NK-92 (cell line): ENCODE results near the gene KRTAP2-2.
"Not testable (repeated sequence)": the region's sequence is repeated elsewhere in the genome, so short reads cannot be mapped to it uniquely, and the experiment has no call there.

Experiments used
- DNase-seq: peaks from one replicate; lab custom pipeline; 2025; ENCODE audit not compliant: unreplicated experiment; lab: John Stamatoyannopoulos, UW

KRTAP2-2 gene, protein sequence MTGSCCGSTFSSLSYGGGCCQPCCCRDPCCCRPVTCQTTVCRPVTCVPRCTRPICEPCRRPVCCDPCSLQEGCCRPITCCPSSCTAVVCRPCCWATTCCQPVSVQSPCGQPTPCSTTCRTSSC

DNA sequence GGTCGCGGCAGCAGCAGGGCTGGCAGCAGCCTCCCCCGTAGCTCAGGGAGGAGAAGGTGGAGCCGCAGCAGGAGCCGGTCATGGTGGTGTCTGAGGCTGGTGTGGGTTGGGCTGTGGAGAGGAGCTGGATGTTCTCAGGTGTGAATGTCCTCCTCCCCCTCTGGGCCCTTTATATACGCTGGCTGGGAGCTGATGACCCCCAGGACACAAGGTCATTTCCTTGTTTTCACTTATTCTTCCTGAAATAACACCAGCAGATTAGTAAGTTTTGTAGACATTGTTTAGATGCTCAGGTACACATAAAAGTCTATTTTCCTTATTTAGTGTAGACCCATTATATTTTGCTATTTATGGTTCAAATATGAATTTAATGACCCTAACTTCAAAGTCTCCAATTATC, at the start of gene KRTAP2-2:
TSS of gene KRTAP2-2 (minus strand) at position 101 of the 400 bp plus-strand sequence. CDS start at position 82, 19 bp downstream.
- DNase-seq: not testable (repeated sequence)

DNA sequence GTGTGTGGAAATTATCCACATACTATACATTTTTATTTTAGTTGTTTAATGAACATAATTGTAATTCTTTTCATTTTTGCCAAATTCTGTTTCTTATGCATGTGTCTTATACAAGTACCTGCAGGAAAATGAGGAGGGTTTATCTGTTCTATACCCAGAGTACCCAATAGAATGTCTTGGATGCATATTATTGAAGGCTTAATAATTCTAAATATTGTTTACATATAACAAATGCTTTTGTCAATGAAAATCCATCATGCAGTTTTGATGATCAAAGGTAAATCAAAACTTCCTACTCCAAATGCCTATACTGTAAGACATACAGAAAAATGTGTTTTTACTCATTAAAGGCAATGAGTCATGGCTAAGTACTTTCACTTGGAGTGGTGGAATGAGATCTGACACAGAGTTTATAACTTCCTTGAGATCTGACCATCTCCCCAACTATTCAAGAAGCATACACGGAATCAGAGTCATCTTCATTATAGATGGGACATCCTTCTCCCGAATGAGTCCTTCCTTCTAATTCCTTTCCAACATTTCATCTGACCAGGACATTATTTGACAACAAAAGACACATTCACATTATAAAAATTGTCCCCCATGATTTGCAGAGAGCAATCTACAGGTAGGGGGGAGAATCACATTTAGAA, 49.5 kb upstream of the KRTAP2-2 start:
- DNase-seq: not testable (repeated sequence)

DNA sequence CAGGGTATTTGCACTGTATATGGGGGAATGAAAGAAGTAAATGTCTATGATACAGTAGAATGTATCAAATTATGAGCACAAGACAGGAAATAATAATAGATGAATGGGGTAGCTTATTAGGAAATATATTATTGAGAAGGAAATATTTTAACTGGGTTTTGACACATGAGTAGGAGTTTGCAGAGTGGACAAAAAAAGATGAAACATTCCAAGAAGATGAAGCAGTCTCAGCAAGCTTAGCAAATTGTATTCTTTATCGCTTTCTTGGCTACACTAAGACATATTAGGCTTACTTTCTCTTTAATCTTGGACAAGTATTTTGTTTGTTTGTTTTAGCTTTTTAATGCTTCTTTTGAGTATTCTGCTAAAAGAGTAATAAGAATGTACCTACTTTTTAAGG, 48.9 kb upstream of the KRTAP2-2 start:
- no peak for DNase-seq

DNA sequence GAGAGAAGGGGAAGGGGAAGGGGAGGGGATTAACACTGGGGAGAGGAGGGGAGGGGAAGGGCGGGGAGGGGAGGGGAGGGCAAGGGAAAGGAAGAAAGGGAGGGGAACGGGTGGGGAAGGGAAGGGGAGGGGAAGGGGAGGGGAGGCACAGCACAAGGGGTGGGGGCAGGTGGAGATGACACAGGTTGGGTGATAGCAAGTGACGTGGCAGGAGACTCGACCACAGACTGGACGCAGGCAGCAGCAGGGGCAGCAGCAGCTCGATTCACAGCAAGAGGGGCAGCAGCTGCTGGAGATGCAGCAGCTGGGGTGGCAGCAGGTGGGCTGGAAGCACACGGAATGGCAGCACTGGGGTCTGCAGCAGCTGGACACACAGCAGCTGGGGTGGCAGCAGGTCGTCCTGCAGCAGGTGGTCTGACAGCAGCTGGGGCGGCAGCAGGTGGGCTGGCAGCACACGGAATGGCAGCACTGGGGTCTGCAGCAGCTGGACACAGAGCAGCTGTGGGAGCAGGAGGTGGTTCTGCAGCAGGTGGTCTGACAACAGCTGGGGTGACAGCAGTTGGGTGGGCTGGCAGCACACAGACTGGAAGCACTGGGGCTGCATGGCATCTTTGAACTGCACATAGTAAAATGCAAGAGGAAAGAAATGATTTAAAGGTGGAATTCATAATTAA, 46.7 kb upstream of the KRTAP2-2 start, which contains the start of gene KRTAP4-16:
TSS of gene KRTAP4-16 (minus strand) at position 624 of the 674 bp plus-strand sequence. CDS start at position 624, 0 bp downstream.
- DNase-seq: no peak

DNA sequence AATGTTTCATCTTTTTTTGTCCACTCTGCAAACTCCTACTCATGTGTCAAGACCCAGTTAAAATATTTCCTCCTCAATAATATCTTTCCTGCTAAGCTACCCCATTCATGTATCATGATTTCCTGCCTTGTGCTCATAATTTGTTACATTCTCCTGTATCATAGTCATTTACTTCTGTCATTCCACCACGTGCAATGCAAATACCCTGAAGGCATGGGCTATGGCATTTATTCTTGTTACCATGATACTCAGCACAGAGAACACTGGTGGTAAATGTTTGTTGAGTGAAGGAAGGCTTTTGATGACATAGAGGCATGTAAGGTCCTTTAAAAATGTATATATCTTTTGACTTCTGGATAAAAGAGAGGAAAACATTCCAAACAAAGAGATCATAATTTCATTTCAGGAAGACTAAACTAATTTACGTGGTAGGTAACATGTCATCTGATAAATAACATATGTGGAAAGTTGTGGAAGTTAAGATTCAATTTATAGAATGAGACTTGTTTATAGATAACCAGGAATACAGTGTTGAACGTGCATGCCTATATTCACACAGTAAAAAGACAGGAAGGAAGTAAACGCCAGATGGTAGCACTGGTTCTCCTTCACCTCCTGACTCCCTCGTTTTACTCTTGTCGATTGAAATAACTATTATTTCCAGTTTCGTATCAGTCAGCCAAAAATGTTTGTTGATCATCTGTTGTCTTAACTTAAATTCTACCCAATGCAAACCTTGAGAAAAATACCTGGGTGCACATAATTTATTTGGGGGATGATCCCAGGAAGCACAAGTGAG, 44.9 kb upstream of the KRTAP2-2 start:
- not testable (repeated sequence) for DNase-seq

DNA sequence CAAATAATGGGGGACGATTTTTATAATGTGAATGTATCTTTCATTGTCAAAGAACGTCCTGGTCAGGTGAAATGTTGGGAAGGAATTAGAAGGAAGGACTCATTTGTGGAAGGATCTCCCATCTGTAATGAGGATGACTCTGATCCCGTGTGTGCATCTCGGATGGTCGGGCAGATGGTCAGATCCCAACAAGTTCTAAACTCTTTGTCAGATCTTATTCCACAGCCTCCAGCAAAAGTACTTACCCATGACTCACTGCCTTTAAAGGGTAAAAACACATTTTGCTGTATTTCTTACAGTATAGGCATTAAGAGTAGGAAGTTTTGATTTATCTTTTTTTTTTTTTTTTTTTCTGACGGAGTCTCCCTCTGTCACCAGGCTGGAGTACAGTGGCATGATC, 43.5 kb upstream of the KRTAP2-2 start:
- DNase-seq: no peak

DNA sequence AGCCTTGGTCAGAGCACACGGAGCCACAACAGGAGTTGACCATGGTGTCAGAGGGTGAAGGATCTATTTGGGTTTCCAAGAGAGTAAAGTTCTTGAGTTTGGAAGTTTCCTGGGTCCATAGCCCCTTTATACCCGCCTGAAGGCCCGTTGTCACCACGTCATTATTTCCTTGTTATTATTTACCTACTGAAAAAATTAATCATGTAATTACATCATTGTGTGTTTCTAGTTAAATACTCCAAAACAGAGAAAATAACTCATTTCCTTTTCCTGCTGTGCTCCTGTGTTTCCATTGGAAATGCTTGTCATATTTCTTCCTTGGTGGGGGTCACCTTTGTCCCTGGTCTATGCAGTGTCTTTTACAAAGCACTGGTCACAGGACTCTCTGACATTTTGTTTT, 43.0 kb upstream of the KRTAP2-2 start, which contains the start of gene KRTAP4-8:
TSS of gene KRTAP4-8 (minus strand) at position 101 of the 400 bp plus-strand sequence. CDS start at position 43, 58 bp downstream.
- DNase-seq: no peak

DNA sequence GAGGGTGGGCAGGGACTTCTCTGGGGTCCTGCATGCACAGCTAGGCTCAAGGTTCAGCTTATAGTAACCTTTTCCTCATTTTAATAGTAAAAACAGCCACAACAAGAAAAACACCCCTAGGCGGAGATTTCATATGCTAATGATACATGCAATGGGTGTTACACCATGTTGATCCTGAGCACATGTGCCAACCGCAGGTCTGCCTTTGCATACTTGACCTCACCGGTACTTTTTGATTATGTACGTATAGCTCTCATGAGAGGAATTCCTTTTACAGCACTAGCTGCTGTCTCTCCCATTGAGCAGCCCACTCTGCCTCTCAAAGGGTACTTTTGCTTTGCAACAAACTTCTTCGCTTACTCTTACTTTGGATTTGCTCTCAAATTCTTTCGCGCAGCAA, 41.0 kb upstream of the KRTAP2-2 start:
- DNase-seq: no peak

DNA sequence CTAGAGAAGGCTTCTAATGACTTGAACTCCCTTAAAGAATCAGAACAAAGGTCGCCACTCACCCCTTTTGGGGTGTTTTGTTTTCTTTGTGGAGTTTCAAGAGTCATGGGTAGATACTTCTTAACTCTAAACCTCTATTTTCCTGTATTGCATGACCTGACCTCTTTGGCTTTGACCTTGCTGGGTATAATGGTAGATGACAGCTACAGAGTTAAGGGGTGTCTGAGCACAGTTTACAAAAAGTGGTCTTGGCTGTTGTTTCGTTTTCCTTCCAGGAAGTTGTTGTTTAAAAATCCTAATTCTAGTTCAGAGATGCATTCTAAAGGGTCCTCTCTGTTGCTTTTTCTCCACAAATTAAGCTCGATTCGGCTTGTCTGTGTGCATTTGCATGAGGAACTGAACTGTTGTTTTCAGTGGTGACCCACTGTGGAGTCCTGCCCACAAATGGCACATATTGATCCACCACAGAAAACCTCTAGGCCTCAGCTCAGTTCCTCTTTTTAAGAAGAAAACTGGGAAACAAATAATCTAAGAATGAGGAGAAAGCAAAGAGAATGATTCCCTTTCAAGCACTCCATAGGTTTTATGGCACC, 33.8 kb upstream of the KRTAP2-2 start:
- not testable (repeated sequence) for DNase-seq

DNA sequence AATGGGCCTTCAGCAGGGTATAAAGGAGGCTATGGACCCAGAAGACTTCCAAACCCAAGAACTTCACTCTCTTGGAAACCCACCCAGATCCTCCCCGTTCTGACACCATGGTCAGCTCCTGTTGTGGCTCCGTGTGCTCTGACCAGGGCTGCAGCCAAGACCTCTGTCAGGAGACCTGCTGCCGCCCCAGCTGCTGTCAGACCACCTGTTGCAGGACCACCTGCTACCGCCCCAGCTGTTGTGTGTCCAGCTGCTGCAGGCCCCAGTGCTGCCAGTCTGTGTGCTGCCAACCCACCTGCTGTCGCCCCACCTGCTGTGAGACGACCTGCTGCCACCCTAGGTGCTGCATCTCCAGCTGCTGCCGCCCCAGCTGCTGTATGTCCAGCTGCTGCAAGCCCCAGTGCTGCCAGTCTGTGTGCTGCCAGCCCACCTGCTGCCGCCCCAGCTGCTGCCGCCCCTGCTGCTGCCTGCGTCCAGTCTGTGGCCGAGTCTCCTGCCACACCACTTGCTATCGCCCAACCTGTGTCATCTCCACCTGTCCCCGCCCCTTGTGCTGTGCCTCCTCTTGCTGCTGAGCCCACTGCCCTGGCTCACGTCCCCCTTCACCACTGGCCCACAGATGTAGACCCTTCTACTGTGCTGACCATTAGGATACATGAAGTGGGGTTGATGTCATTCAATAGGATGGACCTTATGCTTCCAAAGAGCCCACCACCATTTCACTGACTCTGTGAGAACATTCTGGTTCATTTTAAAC, 29.2 kb upstream of the KRTAP2-2 start, which contains the start of gene KRTAP4-7:
TSS of gene KRTAP4-7 (plus strand) at position 51 of the 757 bp plus-strand sequence. CDS start at position 108, 57 bp downstream.
- not testable (repeated sequence) for DNase-seq

DNA sequence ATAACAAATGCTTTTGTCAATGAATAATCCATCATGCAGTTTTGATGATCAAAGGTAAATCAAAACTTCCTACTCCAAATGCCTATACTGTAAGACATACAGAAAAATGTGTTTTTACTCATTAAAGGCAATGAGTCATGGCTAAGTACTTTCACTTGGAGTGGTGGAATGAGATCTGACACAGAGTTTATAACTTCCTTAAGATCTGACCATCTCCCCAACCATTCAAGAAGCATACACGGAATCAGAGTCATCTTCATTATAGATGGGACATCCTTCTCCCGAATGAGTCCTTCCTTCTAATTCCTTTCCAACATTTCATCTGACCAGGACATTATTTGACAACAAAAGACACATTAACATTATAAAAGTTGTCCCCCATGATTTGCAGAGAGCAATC, 28.4 kb upstream of the KRTAP2-2 start:
- not testable (repeated sequence) for DNase-seq

DNA sequence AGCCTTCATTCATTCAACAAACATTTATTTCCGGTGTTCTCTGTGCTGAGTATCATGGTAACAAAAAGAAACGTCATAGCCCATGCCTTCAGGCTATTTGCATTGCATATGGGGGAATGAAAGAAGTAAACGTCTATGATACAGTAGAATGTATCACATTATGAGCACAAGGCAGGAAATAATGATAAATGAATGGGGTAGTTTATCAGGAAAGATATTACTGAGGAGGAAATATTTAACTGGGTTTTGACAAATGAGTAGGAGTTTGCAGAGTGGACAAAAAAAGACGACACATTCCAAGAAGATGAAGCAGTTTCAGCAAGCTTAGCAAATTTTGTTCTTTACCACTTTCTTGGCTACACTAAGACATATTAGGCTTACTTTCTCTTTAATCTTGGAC, 27.6 kb upstream of the KRTAP2-2 start:
- DNase-seq: no peak

DNA sequence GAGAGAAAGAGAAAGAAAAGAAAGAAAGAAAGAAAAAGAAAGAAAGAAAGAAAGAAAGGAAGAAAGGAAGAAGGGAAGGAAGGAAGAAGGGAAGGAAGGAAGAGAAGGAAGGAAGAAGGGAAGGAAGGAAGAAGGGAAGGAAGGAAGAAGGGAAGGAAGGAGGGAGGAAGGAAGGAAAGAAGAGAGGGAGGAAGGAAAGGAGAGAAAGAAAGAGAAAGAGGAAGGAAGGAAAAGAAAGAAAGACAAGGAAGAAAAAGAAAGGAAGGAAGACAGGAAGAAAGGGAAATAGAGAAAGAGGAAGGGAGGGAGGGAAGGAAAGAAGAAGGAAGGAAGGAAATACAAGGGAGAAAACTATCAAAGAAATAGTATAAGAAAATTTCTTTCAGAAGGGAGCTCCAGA, 21.8 kb upstream of the KRTAP2-2 start:
- no peak for DNase-seq

DNA sequence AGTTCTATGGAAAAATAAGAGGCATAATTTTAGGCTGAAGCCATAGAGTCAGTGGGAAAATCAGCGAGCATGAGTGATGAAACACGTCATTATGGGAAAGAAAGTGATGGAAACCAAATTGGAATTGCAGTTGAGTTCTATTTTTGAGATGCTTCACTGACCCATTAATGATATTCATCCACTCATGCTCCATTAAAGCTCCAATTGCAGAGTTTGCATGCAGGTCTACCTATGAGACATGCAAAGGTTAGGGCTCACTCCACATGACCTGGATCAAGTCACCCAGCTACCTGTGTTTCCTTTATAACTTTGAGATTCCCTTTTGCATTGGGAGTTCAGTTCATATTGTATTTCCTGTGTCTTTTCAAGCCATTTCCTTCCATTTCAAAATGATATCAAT, 18.6 kb upstream of the KRTAP2-2 start:
- no peak for DNase-seq

DNA sequence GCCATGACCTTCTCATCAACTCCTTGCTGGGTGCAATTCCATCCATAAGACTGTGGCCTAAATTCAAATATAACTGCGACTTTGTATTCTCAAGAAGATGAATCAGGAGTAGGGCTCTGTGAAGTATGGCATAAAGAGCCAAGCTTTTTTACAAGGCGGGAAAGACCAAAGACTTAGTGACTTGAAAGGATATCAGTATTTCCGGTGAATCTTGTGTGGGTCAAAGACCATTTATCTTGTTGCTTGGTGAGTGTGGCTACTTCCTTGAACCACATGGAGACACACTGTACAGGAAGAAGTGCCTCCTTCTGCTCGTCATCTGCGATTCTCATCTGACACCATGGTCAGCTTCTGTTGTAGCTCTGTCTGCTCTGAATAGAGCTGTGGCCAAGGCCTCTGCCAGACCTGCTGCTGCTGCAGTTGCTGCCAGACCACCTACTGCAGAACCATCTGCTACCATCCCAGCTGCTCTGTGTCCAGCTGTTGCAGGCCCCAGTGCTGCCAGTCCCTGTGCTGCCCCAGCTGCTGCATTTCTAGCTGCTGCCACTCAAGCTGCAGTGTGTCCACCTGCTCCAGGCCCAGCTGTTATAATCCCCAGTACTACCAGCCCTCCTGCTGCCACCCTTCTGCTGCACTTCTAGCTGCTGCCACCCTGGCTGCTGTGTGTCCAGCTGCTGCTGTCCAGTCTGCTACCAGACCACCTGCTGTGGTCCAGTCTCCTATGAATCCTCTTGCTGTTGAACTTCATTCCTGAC, 16.8 kb upstream of the KRTAP2-2 start:
- DNase-seq: no peak

DNA sequence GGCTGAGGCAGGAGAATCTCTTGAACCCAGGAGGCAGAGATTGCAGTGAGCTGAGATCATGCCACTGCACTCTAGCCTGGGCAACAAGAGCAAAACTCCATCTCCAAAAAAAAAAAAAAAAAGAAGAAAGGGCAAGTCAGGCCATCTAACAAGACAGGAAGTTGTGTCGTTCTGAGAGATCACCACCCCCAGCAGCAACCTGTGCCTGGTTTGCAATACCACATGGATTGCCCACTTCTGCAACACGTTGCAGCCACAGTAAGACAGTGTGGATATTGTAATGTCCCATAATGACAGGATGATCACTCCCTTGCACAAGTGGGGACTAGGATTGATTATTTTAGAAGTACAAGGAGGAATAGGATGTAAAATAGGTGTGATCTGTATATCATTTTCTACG, 14.0 kb upstream of the KRTAP2-2 start:
- no peak for DNase-seq

DNA sequence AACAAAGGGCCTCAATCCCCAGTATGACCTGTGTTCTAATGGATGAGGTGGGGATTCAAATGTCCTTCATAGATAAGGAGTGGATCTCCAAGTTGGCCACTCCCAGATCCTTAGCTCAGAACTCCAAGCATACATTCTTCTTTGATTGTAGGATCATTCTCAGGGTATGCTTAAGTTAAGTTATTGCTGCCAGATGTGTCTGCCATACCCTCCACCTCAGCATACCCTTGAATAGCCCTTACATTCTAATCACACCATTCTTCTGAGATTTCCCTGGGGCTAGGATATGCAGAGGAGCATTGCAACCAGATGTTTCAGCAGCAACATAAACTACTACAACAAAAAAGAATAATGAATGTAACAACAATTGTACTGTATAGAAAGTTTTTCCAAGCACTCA, 12.3 kb upstream of the KRTAP2-2 start:
- no peak for DNase-seq

DNA sequence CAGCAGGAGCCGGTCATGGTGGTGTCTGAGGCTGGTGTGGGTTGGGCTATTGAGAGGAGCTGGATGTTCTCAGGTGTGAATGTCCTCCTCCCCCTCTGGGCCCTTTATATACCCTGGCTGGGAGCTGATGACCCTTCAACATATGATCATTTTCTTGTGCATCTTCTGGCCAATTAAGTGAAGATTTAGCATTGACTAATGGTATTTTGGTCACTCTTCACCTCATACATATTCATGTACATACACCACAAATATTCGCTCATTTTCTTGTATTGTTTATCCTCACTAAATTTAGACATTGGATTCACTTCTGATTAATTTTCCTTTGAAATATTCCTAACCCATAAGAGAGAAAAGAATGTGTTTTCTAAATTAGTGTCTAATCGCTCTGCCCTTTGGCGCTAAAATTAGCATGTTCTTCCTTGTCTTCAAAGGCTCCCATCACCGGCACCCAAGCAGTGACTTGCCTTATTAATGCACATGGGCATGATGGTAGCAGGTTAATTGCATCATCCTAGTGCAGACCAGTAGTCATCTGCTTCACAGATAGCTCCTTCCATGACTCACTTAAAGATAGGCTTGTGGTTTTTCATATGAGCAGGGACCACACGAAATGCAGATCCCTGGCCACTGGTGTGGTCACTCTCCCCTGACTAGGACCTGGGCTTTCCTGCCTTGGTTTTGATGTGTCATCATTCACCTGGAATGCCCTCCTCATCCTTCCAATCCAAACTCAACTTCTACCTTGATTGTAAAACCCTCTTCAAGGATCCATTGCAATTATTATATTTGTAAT, 11.0 kb upstream of the KRTAP2-2 start, which contains the start of gene KRTAP2-4:
TSS of gene KRTAP2-4 (minus strand) at position 51 of the 796 bp plus-strand sequence. CDS start at position 17, 34 bp downstream.
- DNase-seq: no peak
